Measurements from ENCODE around the gene ACYP2. TPM values are rescaled to one million over a fixed set of nuclear protein-coding genes. Genes with fewer than 3 reads are reported as not detected.

ACYP2 gene
- total RNA-seq, 1 donor from 2014 or later: 10.3 TPM

- TF ChIP-seq CTCF (IDR thresholded peaks at IDR 0.05; ENCODE audit: insufficient read depth, low read length, poor library complexity, severe bottlenecking): no peak
- Histone ChIP-seq H3K36me3 (ENCODE audit: control insufficient read depth, insufficient read depth, low read length) (no peaks in the 10 kb centered on the region), H3K27me3 (ENCODE audit: control insufficient read depth, insufficient read depth, low read length) (no peaks in the 10 kb centered on the region), H3K4me3 (ENCODE audit: low read depth, low read length) (no peak overlapping the region)
- no peak for DNase-seq (ENCODE audit: low read depth)
These were observed 227.2 kb downstream of the ACYP2 start for GRCh38 chr2:54342603-54343002.

GRCh38 chr2:54347622-54348021 lies 232.2 kb downstream of the ACYP2 start:
- no peaks in the 10 kb centered on the region for H3K36me3 ChIP-seq (ENCODE audit: control insufficient read depth, insufficient read depth, low read length)
- H3K4me3 ChIP-seq (ENCODE audit: low read depth, low read length): no peak overlapping the region
- no peak for TF ChIP-seq CTCF (IDR thresholded peaks at IDR 0.05; ENCODE audit: insufficient read depth, low read length, poor library complexity, severe bottlenecking)
- DNase-seq (ENCODE audit: low read depth): no peak
- H3K27me3 ChIP-seq (ENCODE audit: control insufficient read depth, insufficient read depth, low read length): no peaks in the 10 kb centered on the region

- no peaks in the 10 kb centered on the region for H3K36me3 ChIP-seq (ENCODE audit: control insufficient read depth, insufficient read depth, low read length)
- no peak for DNase-seq (ENCODE audit: low read depth)
- no peaks in the 10 kb centered on the region for H3K27me3 ChIP-seq (ENCODE audit: control insufficient read depth, insufficient read depth, low read length)
- TF ChIP-seq CTCF (IDR thresholded peaks at IDR 0.05; ENCODE audit: insufficient read depth, low read length, poor library complexity, severe bottlenecking): no peak
- H3K4me3 ChIP-seq (ENCODE audit: low read depth, low read length): no peak overlapping the region
These were observed 233.2 kb downstream of the ACYP2 start for GRCh38 chr2:54348646-54349045.

GRCh38 chr2:54350426-54350825 lies 235.0 kb downstream of the ACYP2 start:
- no peak for TF ChIP-seq CTCF (IDR thresholded peaks at IDR 0.05; ENCODE audit: insufficient read depth, low read length, poor library complexity, severe bottlenecking)
- Histone ChIP-seq H3K36me3 (ENCODE audit: control insufficient read depth, insufficient read depth, low read length) (no peaks in the 10 kb centered on the region), H3K4me3 (ENCODE audit: low read depth, low read length) (no peak overlapping the region), H3K27me3 (ENCODE audit: control insufficient read depth, insufficient read depth, low read length) (no peaks in the 10 kb centered on the region)
- no peak for DNase-seq (ENCODE audit: low read depth)

- Histone ChIP-seq H3K27me3 (ENCODE audit: control insufficient read depth, insufficient read depth, low read length) (no peaks in the 10 kb centered on the region), H3K4me3 (ENCODE audit: low read depth, low read length) (no peak overlapping the region), H3K36me3 (ENCODE audit: control insufficient read depth, insufficient read depth, low read length) (no peaks in the 10 kb centered on the region)
- TF ChIP-seq CTCF (IDR thresholded peaks at IDR 0.05; ENCODE audit: insufficient read depth, low read length, poor library complexity, severe bottlenecking): no peak
- DNase-seq (ENCODE audit: low read depth): no peak
These were observed 237.8 kb downstream of the ACYP2 start for GRCh38 chr2:54353216-54353615.

Other genes with a start within 250 kb of the ACYP2 start
- 39.5 and 44.3 TPM in 2 replicates for gene PSME4, start 144.6 kb upstream of the ACYP2 start, total RNA-seq
- not detected in 2 replicates for gene TSPYL6, start 140.6 kb downstream of the ACYP2 start, total RNA-seq

All from kidney epithelial cell (primary cell).